Heart left ventricle (tissue), 16 donors: ENCODE measurements around the gene THAP11. TPM values are rescaled to one million over a fixed set of nuclear protein-coding genes. Genes with fewer than 3 reads are reported as not detected.

Experiments
- ATAC-seq, 4 donors: fragments of 200-7000 bp; cut with Tn5 transposase; one replicate each; pipeline ENCODE4 v1.9.1; 2020 to 2022; ENCODE audit warnings: moderate library complexity in 4 of 4, mild to moderate bottlenecking in 3 of 4, moderate number of reproducible peaks in 1 of 4
- DNase-seq, 5 donors: peaks; one replicate each; pipeline ENCODE4 v3.0.0-alpha.2; 2020
- H3K27ac ChIP-seq, 12 donors: fragments of 200-600 bp; sonication (generic) in 4 of 12; one replicate each; pipeline versions ENCODE4 v1.5.0 to v1.8.0; 2016 to 2022; ENCODE audit warnings: mild to moderate bottlenecking in 2 of 12
- H3K27me3 ChIP-seq, 9 donors: fragments of 200-600 bp; sonication (generic) in 2 of 9; one replicate each; pipeline versions ENCODE4 v1.5.1 to v1.8.0; 2016 to 2022; ENCODE audit warnings: mild to moderate bottlenecking in 3 of 9
- H3K36me3 ChIP-seq, 9 donors: fragments of 200-600 bp; sonication (generic) in 2 of 9; one replicate each; pipeline versions ENCODE4 v1.5.0 to v1.8.0; 2018 to 2022; ENCODE audit warnings: mild to moderate bottlenecking in 2 of 9
- H3K4me1 ChIP-seq, 12 donors: fragments of 200-600 bp; sonication (generic) in 4 of 12; one replicate each; pipeline versions ENCODE4 v1.5.0 to v1.8.0; 2016 to 2022; ENCODE audit warnings: mild to moderate bottlenecking in 3 of 12
- H3K4me3 ChIP-seq, 12 donors: fragments of 200-600 bp; sonication (generic) in 4 of 12; one replicate each; pipeline versions ENCODE4 v1.5.0 to v1.8.0; 2017 to 2022; ENCODE audit warnings: mild to moderate bottlenecking in 9 of 12, moderate library complexity in 4 of 12
- H3K9me3 ChIP-seq, 12 donors: fragments of 200-600 bp; sonication (generic) in 4 of 12; one replicate each; pipeline versions ENCODE4 v1.5.0 to v1.8.0; 2016 to 2022; ENCODE audit warnings: mild to moderate bottlenecking in 1 of 12
- POLR2A ChIP-seq, 2 donors: fragments of 450-650 bp; IDR thresholded peaks; one replicate each; pipeline ENCODE4 v1.6.1; 2017; ENCODE audit warnings: antibody characterized with exemption in 2 of 2, mild to moderate bottlenecking in 2 of 2, moderate library complexity in 2 of 2
- WGBS, 4 donors: extraction: QIAGEN DNeasy Blood & Tissue Kit in 2 of 4; methylation state at CpG; one replicate each; pipeline versions ENCODE4 v1.1.5 to v1.1.7; 2013 to 2018; 5-methylcytosine and 5-hydroxymethylcytosine counted together
- intact Hi-C, 10 donors: fragments of 100-400 bp; cut with DNase I; formaldehyde crosslinking; loops; one replicate each; pipeline versions ENCODE4 v1.11.1 to v1.14.2; 2022
- polyA plus RNA-seq, 2 donors: library from polyadenylated mRNA; stranded (reverse); fragments of 200-250 nt; gene quantifications; one replicate each; pipeline ENCODE4 v1.2.3, GENCODE V29; 2013
- total RNA-seq, 9 donors: library from RNA; depleted of rRNA in 2 of 9; stranded (reverse); fragments of >200 nt in 2 of 9; fragmentation: NEBNext Ultra II Directional in 3 of 9; extraction: Animal tissue kit (Norgen Biotek cat#: 25700) in 3 of 9; gene quantifications; one replicate each; pipeline versions ENCODE4 v1.1.0 to v1.2.4, GENCODE V29; 2016 to 2023
- TF ChIP-seq, protein P1 (sequence below), 12 donors: fragments of 200-600 bp; sonication (generic) in 4 of 12; IDR thresholded peaks; one replicate each; pipeline versions ENCODE4 v1.5.0 to v1.8.0; 2018 to 2022; ENCODE audit warnings: antibody characterized with exemption in 12 of 12, mild to moderate bottlenecking in 5 of 12
- donor health status: ischemic (EF 13 %, LVEDD 7.1; RV severe dilation, severe dysfunction).
- donor health status: healthy with polysubstance abuse.
- donor health status: DM: no; HTN: yes; CAD: no.
- donor health status: DM: no; HTN: no; CAD: no.
- donor health status: ischemic (EF 25% LVEDD 6.9; RV normal size, moderate dysfunction).
- donor health status: ischemic (EF 25% LVEDD 5.7; RV mildly dilated, moderate dysfunction).
- donor health status: healthy.
- donor health status: DM: yes; HTN: yes; CAD: no.
- donor health status: ischemic (EF 35%, LVEDD 5.7; RV mildly dilated, moderate dysfunction).
- donor health status: nonischemic (EF 11% LVEDD 7.7; RV severe dilation, severe dysfunction).
- donor health status: DM: yes; HTN: yes; CAD: no.
- donor health status: PGD.
- donor health status: ischemic (EF 29% LVEDD 5.4; RV normal size, mild dysfunction).
- donor health status: nonischemic (EF 23%, LVEDD 6.1; RV moderate dilation, normal function).

THAP11 gene
- total and polyA plus RNA-seq, 11 donors = 10.6 to 87.5 (median 27.4) TPM

DNA sequence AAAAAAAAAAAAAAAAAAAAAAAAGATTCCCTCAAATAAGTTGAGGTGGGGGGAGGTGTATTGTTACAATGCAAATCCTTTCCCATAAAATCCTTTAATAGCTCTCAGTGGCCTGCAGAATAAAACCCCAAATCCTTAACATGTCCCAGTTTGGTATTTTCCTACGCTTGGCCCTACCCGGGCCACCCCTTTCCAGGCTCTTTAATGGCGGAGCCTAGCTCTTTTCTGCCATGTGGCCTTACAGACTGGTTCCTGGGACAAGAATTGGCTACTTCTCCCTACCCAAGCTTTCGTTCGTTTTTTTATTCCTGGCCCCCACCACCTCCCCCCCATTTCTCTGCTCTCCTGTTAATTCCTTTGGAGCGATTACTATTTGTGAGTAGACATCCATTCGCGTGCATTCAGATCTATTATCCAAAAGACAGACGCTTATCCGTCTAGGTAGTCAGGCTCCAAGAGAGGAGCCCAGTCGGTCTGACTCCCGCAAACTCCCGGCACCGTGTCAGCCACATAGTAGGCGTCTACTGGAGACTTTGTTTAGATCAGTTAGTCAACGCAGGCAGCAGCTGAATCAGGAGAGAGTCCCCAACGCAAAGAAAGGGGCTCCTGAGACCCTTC is 813 bp upstream of the THAP11 start:
- Histone ChIP-seq H3K9me3 (no peaks in the 10 kb centered on the region), H3K36me3 (peaks cover 0 to 4% (median 0%) of the 10 kb centered on the region in 9 donors), H3K4me3 (peak overlapping the region in 10 of 12 donors; percentile 68 to 99 (median 76)), H3K27ac (peak overlapping the region; percentile 95 to 100 (median 98)), H3K27me3 (no peaks in the 10 kb centered on the region), H3K4me1 (peaks cover 20 to 46% (median 33%) of the 10 kb centered on the region in 12 donors)
- 39 to 51% (median 41%) methylated on average over 17 of the region's 17 CpGs for WGBS, 4 donors
- intact Hi-C loops = no loop called here
- ATAC-seq = peak in 2 of 4 donors; percentile 0 to 1
- DNase-seq = no peak
- TF ChIP-seq, protein P1, sequence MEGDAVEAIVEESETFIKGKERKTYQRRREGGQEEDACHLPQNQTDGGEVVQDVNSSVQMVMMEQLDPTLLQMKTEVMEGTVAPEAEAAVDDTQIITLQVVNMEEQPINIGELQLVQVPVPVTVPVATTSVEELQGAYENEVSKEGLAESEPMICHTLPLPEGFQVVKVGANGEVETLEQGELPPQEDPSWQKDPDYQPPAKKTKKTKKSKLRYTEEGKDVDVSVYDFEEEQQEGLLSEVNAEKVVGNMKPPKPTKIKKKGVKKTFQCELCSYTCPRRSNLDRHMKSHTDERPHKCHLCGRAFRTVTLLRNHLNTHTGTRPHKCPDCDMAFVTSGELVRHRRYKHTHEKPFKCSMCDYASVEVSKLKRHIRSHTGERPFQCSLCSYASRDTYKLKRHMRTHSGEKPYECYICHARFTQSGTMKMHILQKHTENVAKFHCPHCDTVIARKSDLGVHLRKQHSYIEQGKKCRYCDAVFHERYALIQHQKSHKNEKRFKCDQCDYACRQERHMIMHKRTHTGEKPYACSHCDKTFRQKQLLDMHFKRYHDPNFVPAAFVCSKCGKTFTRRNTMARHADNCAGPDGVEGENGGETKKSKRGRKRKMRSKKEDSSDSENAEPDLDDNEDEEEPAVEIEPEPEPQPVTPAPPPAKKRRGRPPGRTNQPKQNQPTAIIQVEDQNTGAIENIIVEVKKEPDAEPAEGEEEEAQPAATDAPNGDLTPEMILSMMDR (IDR thresholded peaks at IDR 0.05) = no peak
- no peak for TF ChIP-seq POLR2A (IDR thresholded peaks at IDR 0.05)

DNA sequence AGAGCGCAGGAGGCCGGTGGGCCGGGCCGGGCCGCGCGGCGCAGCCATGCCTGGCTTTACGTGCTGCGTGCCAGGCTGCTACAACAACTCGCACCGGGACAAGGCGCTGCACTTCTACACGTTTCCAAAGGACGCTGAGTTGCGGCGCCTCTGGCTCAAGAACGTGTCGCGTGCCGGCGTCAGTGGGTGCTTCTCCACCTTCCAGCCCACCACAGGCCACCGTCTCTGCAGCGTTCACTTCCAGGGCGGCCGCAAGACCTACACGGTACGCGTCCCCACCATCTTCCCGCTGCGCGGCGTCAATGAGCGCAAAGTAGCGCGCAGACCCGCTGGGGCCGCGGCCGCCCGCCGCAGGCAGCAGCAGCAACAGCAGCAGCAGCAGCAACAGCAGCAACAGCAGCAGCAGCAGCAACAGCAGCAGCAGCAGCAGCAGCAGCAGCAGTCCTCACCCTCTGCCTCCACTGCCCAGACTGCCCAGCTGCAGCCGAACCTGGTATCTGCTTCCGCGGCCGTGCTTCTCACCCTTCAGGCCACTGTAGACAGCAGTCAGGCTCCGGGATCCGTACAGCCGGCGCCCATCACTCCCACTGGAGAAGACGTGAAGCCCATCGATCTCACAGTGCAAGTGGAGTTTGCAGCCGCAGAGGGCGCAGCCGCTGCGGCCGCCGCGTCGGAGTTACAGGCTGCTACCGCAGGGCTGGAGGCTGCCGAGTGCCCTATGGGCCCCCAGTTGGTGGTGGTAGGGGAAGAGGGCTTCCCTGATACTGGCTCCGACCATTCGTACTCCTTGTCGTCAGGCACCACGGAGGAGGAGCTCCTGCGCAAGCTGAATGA is 606 bp downstream of the THAP11 start:
- peak; percentile 41 to 69 (median 59) for DNase-seq

DNA sequence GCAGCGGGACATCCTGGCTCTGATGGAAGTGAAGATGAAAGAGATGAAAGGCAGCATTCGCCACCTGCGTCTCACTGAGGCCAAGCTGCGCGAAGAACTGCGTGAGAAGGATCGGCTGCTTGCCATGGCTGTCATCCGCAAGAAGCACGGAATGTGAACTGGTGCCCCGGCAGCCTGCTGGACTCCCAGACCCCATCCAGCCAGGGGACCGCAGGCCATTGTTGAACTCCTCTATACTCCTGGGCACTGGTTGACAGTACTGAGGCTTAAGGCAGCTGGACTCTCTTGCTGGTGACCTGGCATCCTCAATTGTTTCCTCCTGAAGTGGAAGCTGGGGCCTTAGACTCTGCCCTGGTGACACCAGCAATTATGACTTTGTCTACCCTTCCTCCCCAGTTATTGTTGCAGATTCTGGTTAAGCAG is 1.2 kb downstream of the THAP11 start:
- H3K9me3 ChIP-seq = no peaks in the 10 kb centered on the region
- H3K36me3 ChIP-seq = peaks cover 0 to 4% (median 0%) of the 10 kb centered on the region in 9 donors
- peaks cover 21 to 58% (median 41%) of the 10 kb centered on the region in 12 donors for H3K4me1 ChIP-seq
- peak overlapping the region; percentile 95 to 100 (median 98) for H3K27ac ChIP-seq
- intact Hi-C loops = no loop called here
- ATAC-seq (no peak), DNase-seq (no peak)
- peak overlapping the region; percentile 66 to 99 (median 76) for H3K4me3 ChIP-seq
- TF ChIP-seq, protein P1 (IDR thresholded peaks at IDR 0.05) = peak in 1 of 12 donors; percentile 3
- no peak for TF ChIP-seq POLR2A (IDR thresholded peaks at IDR 0.05)
- 4 to 9% (median 6%) methylated on average over 10 to 11 of the region's 11 CpGs for WGBS, 4 donors
- H3K27me3 ChIP-seq = no peaks in the 10 kb centered on the region

More for the DNA sequence above, 606 bp downstream of the THAP11 start:
- 0 to 1% (median 0%) methylated on average over 1 to 67 of the region's 67 CpGs for WGBS, 4 donors
- Histone ChIP-seq H3K4me1 (peaks cover 21 to 52% (median 35%) of the 10 kb centered on the region in 12 donors), H3K27me3 (no peaks in the 10 kb centered on the region), H3K4me3 (peak overlapping the region; percentile 66 to 99 (median 76)), H3K36me3 (peaks cover 0 to 4% (median 0%) of the 10 kb centered on the region in 9 donors), H3K9me3 (no peaks in the 10 kb centered on the region), H3K27ac (peak overlapping the region; percentile 95 to 100 (median 98))
- ATAC-seq = peak in 2 of 4 donors; percentile 7 to 8
- TF ChIP-seq, protein P1 (IDR thresholded peaks at IDR 0.05) = peak in 6 of 12 donors; percentile 11 to 40 (median 29)
- no peak for TF ChIP-seq POLR2A (IDR thresholded peaks at IDR 0.05)
- intact Hi-C loops = no loop called here

DNA sequence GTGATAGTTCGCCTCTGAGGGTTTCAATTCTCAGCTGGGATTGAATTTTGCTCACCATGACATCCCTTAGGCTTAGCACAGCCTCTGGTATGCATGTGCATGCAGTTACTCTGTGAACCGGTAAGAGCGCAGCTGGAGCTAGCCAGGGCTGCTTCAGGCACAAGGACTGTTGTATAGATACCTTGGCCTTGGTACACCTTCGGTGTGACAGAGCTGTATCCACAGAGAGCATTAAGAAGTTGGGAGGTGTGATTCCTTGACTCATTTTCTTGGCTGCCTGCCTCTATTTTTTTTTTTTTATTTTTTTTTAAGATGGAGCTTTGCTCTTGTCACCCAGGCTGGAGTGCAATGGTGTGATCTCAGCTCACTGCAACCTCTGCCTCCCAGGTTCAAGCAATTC is 2.4 kb downstream of the THAP11 start:
- ATAC-seq (no peak), DNase-seq (no peak)
- WGBS, 4 donors = 54 to 81% (median 61%) methylated on average over 4 of the region's 4 CpGs
- no peak for TF ChIP-seq POLR2A (IDR thresholded peaks at IDR 0.05)
- TF ChIP-seq, protein P1 (IDR thresholded peaks at IDR 0.05) = no peak
- no peaks in the 10 kb centered on the region for H3K9me3 ChIP-seq
- H3K27me3 ChIP-seq = no peaks in the 10 kb centered on the region
- peaks cover 24 to 69% (median 51%) of the 10 kb centered on the region in 12 donors for H3K4me1 ChIP-seq
- peaks cover 0 to 5% (median 0%) of the 10 kb centered on the region in 9 donors for H3K36me3 ChIP-seq
- intact Hi-C loops = no loop called here
- H3K4me3 ChIP-seq = peak overlapping the region in 5 of 12 donors; percentile 0 to 94 (median 68)
- peak overlapping the region in 8 of 12 donors; percentile 15 to 100 (median 98) for H3K27ac ChIP-seq
